Hepatocyte (in vitro differentiated cells): ENCODE measurements around the gene PLCB4.

Experiments used
- EZH2 ChIP-seq: fragments of 200-600 bp; sonication (generic); IDR thresholded peaks from 2 replicates; pipeline ENCODE4 v1.6.1; 2016; ENCODE audit warnings: antibody characterized with exemption, mild to moderate bottlenecking, borderline replicate concordance
- TF ChIP-seq, protein P1 (sequence below): fragments of 200-600 bp; sonication (generic); IDR thresholded peaks from 2 replicates; pipeline ENCODE4 v1.5.1; 2016; ENCODE audit warnings: antibody characterized with exemption, mild to moderate bottlenecking; ENCODE audit not compliant: poor library complexity

DNA sequence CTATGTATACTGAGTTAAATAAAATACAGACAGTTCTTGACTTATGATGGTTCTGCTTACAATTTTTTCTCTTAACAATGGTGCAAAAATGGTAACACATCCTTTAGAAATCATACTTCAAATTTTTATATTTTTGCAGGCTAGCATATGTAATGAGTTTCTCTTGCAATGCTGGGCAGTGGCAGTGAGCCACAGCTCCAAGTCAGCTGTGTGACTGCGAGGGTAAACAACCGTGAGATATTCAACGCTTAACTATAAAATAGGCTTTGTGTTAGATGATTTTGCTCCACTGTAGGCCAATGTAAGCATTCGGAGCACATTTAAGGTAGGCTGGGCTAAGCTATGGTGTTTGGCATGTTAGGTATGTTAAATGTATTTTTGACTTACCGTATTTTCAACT, 136.1 kb downstream of the PLCB4 start:
- TF ChIP-seq, protein P1, sequence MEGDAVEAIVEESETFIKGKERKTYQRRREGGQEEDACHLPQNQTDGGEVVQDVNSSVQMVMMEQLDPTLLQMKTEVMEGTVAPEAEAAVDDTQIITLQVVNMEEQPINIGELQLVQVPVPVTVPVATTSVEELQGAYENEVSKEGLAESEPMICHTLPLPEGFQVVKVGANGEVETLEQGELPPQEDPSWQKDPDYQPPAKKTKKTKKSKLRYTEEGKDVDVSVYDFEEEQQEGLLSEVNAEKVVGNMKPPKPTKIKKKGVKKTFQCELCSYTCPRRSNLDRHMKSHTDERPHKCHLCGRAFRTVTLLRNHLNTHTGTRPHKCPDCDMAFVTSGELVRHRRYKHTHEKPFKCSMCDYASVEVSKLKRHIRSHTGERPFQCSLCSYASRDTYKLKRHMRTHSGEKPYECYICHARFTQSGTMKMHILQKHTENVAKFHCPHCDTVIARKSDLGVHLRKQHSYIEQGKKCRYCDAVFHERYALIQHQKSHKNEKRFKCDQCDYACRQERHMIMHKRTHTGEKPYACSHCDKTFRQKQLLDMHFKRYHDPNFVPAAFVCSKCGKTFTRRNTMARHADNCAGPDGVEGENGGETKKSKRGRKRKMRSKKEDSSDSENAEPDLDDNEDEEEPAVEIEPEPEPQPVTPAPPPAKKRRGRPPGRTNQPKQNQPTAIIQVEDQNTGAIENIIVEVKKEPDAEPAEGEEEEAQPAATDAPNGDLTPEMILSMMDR = no peak
- TF ChIP-seq EZH2 = no peak
